NCI-H510A (cell line): Measurements from ENCODE around the gene ZNF207.
"Not testable (repeated sequence)": the region's sequence is repeated elsewhere in the genome, so short reads cannot be mapped to it uniquely, and the experiment has no call there.

ENCODE experiments used
- DNase-seq: peaks from one replicate; lab custom pipeline; 2025; lab: John Stamatoyannopoulos, UW

The ZNF207 gene

GRCh38 chr17:32388128-32388527, 38.2 kb downstream of the ZNF207 start:
- DNase-seq: not testable (repeated sequence)

- DNase-seq: no peak
Observed at GRCh38 chr17:32388613-32389459, 38.9 kb downstream of the ZNF207 start.

GRCh38 chr17:32393904-32394303, 43.9 kb downstream of the ZNF207 start:
- DNase-seq: no peak

GRCh38 chr17:32396343-32396742, 46.4 kb downstream of the ZNF207 start:
- DNase-seq: no peak

GRCh38 chr17:32398946-32399345, 49.0 kb downstream of the ZNF207 start:
- DNase-seq: no peak

- DNase-seq: not testable (repeated sequence)
Observed at GRCh38 chr17:32410085-32410484, 60.1 kb downstream of the ZNF207 start.

GRCh38 chr17:32426894-32427293, 76.9 kb downstream of the ZNF207 start:
- no peak for DNase-seq

GRCh38 chr17:32429598-32429997, 79.6 kb downstream of the ZNF207 start:
- no peak for DNase-seq
